GM19324 (cell line): ENCODE results near the gene TRMT11.
"Not testable (repeated sequence)": the region's sequence is repeated elsewhere in the genome, so short reads cannot be mapped to it uniquely, and the experiment has no call there.

ENCODE experiments used
- ATAC-seq: cut with Tn5 transposase; IDR thresholded peaks from one replicate; pipeline ENCODE4 v1.9.1; 2021; ENCODE audit warnings: mild to moderate bottlenecking, moderate library complexity; ENCODE audit not compliant: unreplicated experiment, low FRiP score

Gene TRMT11

GRCh38 chr6:125986301-125987025, at the start of gene TRMT11:
Gene TRMT11, plus strand, starts transcription at chr6:125986540. Its CDS starts 11 bp downstream, at chr6:125986551.
- ATAC-seq = peak; percentile 98

GRCh38 chr6:125939026-125939425, 47.3 kb upstream of the TRMT11 start:
- ATAC-seq = no peak

GRCh38 chr6:125939791-125940190, 46.5 kb upstream of the TRMT11 start:
- ATAC-seq = no peak

GRCh38 chr6:125940247-125941041, 45.9 kb upstream of the TRMT11 start:
- ATAC-seq = no peak

GRCh38 chr6:125942672-125943527, 43.4 kb upstream of the TRMT11 start:
- no peak for ATAC-seq

- ATAC-seq = no peak
Observed at GRCh38 chr6:125943528-125944433, 42.6 kb upstream of the TRMT11 start.

- no peak for ATAC-seq
Observed at GRCh38 chr6:125944434-125944816, 41.9 kb upstream of the TRMT11 start.

- no peak for ATAC-seq
Observed at GRCh38 chr6:125944896-125945295, 41.4 kb upstream of the TRMT11 start.

- ATAC-seq = no peak
Observed at GRCh38 chr6:125945378-125946141, 40.8 kb upstream of the TRMT11 start.

- ATAC-seq = no peak
Observed at GRCh38 chr6:125947615-125948014, 38.7 kb upstream of the TRMT11 start.

- no peak for ATAC-seq
Observed at GRCh38 chr6:125948455-125948854, 37.9 kb upstream of the TRMT11 start.

GRCh38 chr6:125949069-125949468, 37.3 kb upstream of the TRMT11 start:
- ATAC-seq = no peak

- ATAC-seq = no peak
Observed at GRCh38 chr6:125950293-125950692, 36.0 kb upstream of the TRMT11 start.

GRCh38 chr6:125950716-125951115, 35.6 kb upstream of the TRMT11 start:
- ATAC-seq = not testable (repeated sequence)

- no peak for ATAC-seq
Observed at GRCh38 chr6:125951323-125951722, 35.0 kb upstream of the TRMT11 start.

- ATAC-seq = no peak
Observed at GRCh38 chr6:125952764-125953501, 33.4 kb upstream of the TRMT11 start.

- ATAC-seq = no peak
Observed at GRCh38 chr6:125953502-125953875, 32.9 kb upstream of the TRMT11 start.

- no peak for ATAC-seq
Observed at GRCh38 chr6:125954735-125955339, 31.5 kb upstream of the TRMT11 start.
